Embryonic facial prominence (tissue), 1 donor: ENCODE data around the gene MXRA8.

Source experiments
- DNase-seq: peaks from one replicate; pipeline ENCODE4 v3.0.0-alpha.2; 2016; ENCODE audit errors: extremely low spot score

Gene MXRA8

DNA sequence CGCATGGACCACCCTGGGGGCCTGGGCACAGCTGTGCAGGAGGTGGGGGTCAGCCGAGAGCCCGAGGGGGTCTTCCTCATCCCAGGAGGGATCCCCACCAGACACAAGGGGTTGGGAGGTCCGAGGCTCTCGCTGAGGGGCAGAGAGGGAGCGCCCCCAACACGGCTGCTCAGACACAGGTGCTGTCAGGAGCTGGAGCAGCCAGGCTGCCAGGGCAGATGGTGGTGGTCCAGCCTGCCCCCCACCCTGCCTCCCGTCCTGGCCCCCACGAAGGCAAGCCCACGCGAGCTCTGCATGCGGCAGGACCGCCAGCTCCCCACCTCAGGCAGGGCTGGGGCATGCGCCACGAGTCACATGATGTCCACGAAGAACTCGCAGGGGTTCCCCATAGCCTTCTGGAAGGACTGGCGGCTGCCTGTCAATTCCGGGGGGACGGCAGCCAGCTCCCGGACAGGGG is 22.5 kb downstream of the MXRA8 start:
- no peak for DNase-seq

DNA sequence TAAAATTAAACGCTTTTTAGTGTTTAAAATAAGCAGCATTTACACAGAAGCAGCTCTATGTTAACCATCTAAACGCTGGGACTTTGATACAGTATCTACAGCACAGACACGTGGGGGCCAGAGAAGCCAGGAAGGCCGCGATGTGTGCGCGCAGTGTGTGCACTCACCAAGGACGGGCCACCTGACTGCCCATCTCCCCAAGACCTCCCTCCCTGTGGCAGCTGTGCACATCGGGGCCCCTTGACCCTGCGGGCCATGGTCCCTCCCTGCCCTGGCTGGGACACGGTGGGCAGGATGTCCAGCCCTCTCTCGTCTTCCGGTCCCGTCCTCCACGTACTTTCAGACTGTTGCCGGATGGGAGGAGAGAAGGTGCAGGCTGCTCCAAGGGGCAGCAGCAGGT is 23.1 kb downstream of the MXRA8 start:
- no peak for DNase-seq

DNA sequence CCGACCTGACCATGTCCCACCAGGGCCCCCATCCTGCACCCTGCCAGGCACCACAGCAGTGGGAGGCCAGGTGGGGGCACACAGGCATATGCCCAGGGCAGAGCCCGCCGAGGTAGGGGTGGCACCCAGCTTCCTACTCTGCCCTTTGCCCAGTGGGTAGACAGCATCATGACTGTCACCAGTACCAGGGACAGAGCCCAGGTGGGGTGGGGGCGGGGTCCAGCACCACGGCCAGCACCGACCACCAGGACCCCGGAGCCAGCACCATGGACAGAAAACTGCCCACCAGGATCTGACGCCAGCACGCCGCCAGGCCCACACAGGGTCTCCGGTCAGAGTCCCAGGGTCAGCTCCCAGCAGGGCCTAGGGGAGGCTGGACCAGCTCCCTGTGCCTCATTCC is 23.5 kb downstream of the MXRA8 start:
- DNase-seq: no peak

DNA sequence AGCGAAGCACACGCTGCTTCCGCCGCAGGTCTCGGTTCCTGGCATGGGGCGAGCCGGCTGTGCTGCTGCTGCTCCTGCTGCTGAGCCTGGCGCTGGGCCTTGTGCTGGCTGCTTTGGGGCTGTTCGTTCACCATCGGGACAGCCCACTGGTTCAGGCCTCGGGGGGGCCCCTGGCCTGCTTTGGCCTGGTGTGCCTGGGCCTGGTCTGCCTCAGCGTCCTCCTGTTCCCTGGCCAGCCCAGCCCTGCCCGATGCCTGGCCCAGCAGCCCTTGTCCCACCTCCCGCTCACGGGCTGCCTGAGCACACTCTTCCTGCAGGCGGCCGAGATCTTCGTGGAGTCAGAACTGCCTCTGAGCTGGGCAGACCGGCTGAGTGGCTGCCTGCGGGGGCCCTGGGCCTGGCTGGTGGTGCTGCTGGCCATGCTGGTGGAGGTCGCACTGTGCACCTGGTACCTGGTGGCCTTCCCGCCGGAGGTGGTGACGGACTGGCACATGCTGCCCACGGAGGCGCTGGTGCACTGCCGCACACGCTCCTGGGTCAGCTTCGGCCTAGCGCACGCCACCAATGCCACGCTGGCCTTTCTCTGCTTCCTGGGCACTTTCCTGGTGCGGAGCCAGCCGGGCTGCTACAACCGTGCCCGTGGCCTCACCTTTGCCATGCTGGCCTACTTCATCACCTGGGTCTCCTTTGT is 24.7 kb downstream of the MXRA8 start:
- DNase-seq: no peak

DNA sequence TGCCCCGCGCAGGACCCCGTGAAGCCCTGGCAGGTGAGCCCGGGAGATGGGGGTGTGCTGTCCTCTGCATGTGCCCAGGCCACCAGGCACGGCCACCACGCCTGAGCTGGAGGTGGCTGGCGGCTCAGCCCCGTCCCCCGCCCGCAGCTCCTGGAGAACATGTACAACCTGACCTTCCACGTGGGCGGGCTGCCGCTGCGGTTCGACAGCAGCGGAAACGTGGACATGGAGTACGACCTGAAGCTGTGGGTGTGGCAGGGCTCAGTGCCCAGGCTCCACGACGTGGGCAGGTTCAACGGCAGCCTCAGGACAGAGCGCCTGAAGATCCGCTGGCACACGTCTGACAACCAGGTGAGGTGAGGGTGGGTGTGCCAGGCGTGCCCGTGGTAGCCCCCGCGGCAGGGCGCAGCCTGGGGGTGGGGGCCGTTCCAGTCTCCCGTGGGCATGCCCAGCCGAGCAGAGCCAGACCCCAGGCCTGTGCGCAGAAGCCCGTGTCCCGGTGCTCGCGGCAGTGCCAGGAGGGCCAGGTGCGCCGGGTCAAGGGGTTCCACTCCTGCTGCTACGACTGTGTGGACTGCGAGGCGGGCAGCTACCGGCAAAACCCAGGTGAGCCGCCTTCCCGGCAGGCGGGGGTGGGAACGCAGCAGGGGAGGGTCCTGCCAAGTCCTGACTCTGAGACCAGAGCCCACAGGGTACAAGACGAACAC is 25.4 kb downstream of the MXRA8 start:
- no peak for DNase-seq

DNA sequence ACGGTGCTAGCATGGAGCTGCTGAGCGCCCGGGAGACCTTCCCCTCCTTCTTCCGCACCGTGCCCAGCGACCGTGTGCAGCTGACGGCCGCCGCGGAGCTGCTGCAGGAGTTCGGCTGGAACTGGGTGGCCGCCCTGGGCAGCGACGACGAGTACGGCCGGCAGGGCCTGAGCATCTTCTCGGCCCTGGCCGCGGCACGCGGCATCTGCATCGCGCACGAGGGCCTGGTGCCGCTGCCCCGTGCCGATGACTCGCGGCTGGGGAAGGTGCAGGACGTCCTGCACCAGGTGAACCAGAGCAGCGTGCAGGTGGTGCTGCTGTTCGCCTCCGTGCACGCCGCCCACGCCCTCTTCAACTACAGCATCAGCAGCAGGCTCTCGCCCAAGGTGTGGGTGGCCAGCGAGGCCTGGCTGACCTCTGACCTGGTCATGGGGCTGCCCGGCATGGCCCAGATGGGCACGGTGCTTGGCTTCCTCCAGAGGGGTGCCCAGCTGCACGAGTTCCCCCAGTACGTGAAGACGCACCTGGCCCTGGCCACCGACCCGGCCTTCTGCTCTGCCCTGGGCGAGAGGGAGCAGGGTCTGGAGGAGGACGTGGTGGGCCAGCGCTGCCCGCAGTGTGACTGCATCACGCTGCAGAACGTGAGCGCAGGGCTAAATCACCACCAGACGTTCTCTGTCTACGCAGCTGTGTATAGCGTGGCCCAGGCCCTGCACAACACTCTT is 26.2 kb downstream of the MXRA8 start:
- no peak for DNase-seq

DNA sequence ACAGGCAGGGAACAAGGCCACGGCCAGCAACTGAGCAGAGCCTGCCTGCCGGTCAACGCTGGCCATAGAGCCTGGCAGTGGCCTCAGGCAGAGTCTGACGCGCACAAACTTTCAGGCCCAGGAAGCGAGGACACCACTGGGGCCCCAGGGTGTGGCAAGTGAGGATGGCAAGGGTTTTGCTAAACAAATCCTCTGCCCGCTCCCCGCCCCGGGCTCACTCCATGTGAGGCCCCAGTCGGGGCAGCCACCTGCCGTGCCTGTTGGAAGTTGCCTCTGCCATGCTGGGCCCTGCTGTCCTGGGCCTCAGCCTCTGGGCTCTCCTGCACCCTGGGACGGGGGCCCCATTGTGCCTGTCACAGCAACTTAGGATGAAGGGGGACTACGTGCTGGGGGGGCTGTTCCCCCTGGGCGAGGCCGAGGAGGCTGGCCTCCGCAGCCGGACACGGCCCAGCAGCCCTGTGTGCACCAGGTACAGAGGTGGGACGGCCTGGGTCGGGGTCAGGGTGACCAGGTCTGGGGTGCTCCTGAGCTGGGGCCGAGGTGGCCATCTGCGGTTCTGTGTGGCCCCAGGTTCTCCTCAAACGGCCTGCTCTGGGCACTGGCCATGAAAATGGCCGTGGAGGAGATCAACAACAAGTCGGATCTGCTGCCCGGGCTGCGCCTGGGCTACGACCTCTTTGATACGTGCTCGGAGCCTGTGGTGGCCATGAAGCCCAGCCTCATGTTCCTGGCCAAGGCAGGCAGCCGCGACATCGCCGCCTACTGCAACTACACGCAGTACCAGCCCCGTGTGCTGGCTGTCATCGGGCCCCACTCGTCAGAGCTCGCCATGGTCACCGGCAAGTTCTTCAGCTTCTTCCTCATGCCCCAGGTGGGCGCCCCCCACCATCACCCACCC is 27.0 kb downstream of the MXRA8 start, which contains the start of gene TAS1R3:
TAS1R3 (plus strand) TSS at position 213 of the 898 bp plus-strand sequence; CDS start at position 279, 66 bp downstream.
- DNase-seq: no peak

DNA sequence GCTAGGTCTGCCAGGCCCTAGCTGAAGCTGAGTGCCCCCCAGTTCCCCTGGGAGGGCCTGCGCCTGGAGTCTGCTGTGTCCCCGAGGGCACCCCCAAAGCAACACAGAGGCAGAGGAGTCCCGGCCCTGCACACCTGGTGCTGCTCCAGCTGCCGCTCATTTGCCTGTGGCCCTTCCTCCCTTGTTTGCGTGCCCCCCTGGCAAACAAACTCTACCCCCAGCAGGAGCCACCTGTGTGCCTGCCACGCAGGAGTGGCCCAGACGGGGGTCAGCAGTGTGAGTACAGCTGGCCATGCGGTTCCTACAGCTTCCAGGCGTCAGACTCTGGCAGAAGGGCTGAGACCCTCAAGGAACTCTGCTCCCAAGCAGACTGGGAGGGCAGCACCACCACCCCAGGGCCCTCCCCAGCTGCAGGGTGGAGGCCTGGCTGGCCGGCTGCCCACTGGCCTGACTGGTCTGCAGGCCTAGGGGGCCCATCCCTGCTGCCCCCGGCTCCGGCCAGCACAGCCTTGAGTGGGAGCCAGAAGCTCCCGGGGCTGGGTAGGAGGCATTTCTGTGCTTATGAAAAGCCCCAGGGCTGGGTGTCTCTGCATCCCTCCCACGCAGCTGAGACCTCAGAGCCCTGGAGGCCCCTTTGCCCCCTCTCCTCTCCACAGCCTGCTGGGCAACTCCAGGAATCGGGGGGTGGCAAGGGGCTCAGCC is 27.8 kb downstream of the MXRA8 start:
- DNase-seq: no peak

DNA sequence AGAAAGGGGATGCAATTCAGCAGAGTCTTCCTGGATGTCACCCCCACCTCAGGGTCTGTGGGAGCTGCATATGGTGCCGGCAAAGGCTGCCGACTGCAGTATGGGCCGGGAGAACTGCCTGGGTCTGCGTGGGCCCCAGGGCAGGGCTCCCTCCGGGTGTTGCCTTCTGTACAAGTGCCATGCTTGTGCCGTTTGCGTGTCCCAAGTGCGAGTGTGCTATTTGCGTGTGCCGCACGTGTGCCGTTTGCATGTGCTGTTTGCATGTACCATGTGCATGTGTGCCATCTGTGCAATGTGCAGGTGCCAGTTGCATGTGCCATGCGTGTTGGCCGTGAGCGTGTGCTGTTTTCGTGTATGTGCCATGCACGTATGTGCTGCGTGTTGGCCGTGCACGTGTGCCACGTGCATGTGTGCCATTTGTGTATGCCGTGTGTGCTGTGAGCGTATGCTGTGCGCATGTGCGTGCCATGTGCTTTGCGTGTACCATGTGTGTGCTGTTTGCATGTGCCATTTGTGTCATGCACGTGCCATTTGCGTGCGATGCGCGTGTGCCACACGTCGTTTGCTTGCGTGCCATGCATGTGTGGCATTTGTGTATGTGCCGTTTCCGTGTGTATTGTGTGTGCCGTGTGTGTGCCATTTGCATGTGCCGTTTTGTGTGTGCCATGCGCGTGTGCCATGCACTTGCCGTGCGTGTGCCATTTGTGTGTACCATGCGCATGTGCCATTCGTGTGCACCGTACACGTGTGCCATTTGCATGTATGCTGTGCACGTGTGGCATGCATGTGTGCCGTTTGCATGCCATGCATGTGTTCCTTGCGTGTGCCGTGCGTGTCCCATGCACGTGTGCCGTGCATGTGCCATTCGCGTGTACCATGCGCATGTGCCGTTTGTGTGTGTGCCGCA is 28.8 kb downstream of the MXRA8 start:
- no peak for DNase-seq

DNA sequence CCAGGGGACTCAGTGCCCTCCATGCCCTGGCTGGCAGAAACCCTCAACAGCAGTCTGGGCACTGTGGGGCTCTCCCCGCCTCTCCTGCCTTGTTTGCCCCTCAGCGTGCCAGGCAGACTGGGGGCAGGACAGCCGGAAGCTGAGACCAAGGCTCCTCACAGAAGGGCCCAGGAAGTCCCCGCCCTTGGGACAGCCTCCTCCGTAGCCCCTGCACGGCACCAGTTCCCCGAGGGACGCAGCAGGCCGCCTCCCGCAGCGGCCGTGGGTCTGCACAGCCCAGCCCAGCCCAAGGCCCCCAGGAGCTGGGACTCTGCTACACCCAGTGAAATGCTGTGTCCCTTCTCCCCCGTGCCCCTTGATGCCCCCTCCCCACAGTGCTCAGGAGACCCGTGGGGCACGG is 30.1 kb downstream of the MXRA8 start:
- no peak for DNase-seq

DNA sequence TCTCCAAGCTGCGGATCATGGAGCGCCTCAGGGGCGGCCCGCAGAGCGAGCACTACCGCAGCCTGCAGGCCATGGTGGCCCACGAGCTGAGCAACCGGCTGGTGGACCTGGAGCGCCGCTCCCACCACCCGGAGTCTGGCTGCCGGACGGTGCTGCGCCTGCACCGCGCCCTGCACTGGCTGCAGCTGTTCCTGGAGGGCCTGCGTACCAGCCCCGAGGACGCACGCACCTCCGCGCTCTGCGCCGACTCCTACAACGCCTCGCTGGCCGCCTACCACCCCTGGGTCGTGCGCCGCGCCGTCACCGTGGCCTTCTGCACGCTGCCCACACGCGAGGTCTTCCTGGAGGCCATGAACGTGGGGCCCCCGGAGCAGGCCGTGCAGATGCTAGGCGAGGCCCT is 31.1 kb downstream of the MXRA8 start:
- no peak for DNase-seq

DNA sequence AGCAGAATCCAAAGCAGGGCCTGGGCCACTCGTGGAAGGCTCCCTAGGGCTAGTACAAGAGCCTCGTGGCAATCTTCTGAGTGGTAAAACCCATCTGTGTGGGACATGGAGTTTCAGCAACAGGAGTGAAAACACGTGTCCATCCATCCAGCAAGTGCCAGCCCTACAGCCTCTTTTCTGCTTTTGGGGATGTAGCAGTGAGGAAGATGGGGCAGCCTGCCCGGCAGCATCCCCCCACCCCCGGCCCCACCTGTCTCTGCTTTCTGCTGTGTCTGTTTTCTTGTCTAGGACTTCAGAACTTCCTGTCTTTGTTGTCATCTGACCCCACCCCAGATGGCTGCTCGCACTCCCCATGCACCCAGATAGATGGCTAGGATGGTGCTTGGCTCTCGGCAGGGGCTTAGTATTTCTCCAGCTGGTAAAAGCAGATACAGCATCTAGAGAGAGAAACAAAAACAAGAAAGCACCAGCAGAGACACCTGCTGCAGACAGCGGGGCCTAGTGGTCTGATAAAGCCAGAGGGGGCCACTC is 32.2 kb downstream of the MXRA8 start:
- DNase-seq: no peak

DNA sequence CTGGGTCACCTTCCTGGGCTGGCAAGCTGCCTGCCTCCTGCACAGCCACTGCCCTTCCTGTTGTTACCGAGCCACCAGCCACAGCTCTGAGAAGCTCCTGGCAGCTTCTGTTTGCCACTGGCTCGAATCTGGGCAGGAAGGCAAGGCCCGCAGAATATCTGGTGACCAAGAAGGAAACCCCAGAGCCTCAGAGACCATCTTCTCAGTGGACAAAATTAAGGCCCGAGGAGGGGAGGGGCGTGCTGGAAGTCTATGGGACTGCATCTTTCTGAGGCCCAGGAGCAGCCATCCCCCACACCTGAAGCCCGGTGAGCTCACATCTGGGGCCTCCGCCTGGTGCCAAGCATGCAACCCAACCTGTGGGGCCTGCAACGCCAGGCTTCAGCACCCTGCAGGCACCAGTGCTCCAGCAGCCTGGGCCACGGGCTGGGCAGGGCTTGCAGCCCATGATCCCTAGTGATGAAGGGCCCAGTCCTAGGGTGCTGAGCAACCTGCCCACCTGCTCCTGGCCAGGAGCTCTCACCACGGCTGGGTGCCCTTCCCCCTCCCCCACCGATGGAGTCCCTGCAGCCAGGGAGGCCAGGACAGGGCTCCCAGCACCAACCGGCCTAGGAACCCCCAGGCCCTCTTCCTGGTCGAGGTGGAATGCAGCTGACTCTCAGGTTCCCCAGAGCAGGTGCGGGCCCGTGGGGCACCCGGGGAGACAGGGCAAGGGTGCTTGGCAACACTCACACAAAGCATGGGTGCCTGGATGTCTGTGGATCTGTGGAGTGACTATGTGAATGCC is 32.9 kb downstream of the MXRA8 start:
- no peak for DNase-seq

DNA sequence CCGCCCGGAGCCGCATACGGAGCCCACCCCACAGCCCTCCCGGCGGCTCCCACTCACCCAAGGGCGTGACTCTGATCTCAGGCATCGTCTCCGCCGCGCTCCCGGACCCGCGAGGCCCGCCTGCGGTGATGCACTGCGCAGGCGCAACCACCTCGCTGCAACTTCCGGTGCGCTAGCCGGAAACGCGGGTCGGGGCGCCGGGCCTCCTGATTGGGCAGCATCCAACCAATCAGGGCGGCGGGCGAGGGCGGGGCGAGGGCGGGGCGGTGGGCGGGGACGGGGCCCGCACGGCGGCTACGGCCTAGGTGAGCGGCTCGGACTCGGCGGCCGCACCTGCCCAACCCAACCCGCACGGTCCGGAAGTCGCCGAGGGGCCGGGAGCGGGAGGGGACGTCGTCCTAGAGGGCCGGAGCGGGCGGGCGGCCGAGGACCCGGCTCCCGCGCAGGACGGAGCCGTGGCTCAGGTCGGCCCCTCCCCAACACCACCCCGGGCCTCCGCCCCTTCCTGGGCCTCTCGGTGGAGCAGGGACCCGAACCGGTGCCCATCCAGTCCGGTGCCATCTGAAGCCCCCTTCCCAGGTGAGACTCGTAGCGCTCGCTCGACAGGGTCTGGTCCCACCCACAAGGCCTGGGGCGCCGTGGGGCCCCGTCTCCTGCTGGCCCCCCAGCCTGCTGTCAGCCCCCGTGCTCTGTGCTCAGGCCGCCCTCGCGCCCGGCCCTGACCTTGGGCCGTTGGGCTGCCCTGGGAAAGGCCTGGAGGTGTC is 33.6 kb downstream of the MXRA8 start, which contains the start of the genes CPTP and INTS11:
CPTP (plus strand) TSS at position 279 of the 764 bp plus-strand sequence. CDS start 2,109 bp downstream, outside the sequence.
INTS11 (minus strand) TSS at position 137 of the 764 bp plus-strand sequence; CDS start at position 85, 52 bp downstream.
- peak; percentile 79 for DNase-seq

DNA sequence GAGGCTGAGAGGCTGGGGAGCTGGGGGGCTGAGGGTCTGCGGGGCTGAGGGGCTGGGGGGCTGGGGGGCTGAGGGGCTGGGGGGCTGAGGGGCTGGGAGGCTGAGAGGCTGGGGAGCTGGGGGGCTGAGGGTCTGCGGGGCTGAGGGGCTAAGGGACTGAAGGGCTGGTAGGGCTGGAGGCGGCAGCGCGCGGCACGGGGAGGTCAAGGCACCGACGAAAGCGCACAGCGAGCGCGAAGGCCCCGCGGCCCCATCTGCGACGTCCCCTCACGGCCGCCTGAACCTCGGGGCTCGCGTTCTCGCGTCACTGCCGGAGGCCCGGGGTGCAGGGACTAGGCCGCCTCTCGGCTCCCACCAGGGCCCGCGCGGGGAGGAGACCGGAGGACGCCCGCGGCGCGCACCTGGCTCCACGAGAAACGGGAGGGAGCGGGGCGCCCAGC is 34.3 kb downstream of the MXRA8 start:
- no peak for DNase-seq

DNA sequence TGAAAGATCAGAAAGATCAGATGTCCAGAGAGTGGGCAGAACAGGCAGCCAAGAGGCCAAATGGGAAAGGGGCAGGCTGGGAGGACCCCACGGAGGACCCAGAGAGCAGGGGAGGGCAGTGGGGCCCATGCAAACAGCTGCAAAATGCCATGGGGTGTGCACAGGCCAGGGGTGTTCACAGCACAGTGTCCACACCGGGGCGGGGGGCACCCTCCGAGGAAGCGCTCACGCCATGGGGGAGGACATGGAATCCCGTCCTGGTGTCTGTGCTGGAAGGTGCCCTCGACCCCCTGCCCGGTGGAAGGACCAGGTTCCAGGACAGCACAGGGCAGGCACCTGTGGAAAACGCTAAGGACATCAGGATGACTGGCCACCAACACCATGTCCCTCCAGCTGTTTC is 35.4 kb downstream of the MXRA8 start:
- DNase-seq: no peak

DNA sequence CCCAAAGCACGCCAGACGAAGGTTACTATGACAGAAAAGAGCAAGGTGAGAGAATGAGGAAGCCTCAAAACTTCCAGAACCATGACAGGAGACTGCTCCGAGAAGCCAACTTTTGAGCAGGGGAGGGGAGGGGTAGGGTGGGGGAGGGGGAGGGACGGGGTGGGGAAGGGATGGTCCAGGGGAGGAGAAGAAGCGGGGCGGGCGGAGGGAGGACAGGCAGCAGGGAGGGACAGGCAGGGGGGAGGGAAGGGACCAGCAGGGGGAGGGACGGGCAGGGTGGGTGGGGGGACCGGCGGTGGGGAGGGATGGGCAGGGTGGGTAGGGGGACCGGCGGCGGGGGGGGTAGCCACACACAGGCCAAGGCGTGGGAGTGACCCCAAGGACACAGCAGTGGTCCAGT is 35.9 kb downstream of the MXRA8 start:
- DNase-seq: no peak

DNA sequence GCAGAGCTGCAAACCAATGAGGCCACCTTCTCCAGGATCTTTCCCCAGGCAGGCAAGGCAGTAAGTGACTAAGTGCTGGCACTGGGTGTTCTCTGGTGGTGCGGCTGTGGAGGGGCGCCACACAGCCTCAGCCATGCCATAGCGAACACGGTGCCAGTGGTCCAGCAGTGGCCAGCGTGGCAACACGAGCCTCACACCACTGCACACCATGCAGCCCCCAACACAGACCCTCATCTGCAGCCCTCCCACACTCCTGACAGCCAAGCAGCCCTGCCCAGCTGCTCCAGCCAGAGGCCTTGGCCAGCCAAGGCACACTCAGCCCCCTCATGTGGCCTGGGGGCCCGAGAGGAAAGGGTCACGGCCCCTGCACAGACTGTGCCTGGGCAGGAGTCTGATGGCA is 36.9 kb downstream of the MXRA8 start:
- no peak for DNase-seq
